T-cell (primary cell): ENCODE measurements around the gene CBARP. TPM values are rescaled to one million over a fixed set of nuclear protein-coding genes. Genes with fewer than 3 reads are reported as not detected.
A peak's percentile ranks its signal among the peaks of the same experiment; 100 is the strongest.

Source experiments
- ATAC-seq, 4 experiments: fragments of 200-7000 bp in 3 of 4; fragments of 150-1000 bp in 1 of 4; cut with Tn5 transposase; replicated peaks in 1 of 4; 1 replicate in 3 of 4; 2 replicates in 1 of 4; pipeline ENCODE4 v1.10.0; 2021; ENCODE audit warnings: moderate library complexity in 3 of 4, mild to moderate bottlenecking in 2 of 4, moderate number of reproducible peaks in 1 of 4
- CTCF ChIA-PET, 2 donors: fragments of 300-600 bp; sonication (Branson Sonifier 250); formaldehyde crosslinking; loops; one replicate each; lab custom pipeline; 2022; ENCODE audit warnings: antibody characterized with exemption in 2 of 2; lab: Charles Lee
- POLR2A ChIA-PET, 2 donors: fragments of 300-600 bp; sonication (Branson Sonifier 250); formaldehyde crosslinking; loops; one replicate each; lab custom pipeline; 2022; ENCODE audit warnings: antibody characterized with exemption in 2 of 2; lab: Charles Lee
- DNase-seq, 35 experiments: peaks; one replicate each; pipeline versions ENCODE4 v3.0.0 to v3.0.0-alpha.2; 2013 to 2023
- H3K27ac ChIP-seq: one replicate; pipeline ENCODE4 v1.5.1; 2013; ENCODE audit warnings: low read length
- H3K27me3 ChIP-seq, 2 experiments: replicated peaks in 1 of 2; 1 replicate in 1 of 2; 2 replicates in 1 of 2; pipeline versions ENCODE4 v1.6.1 to v1.7.0; 2013; ENCODE audit warnings: low read length in 1 of 2, mixed read lengths in 1 of 2; ENCODE audit not compliant: control insufficient read depth in 2 of 2, insufficient read depth in 2 of 2; ENCODE audit errors: extremely low read depth in 1 of 2
- H3K36me3 ChIP-seq, 2 donors: 1 replicate in 1 of 2; 2 replicates in 1 of 2; pipeline versions ENCODE4 v1.6.1 to v1.7.0; 2013; ENCODE audit warnings: low read length in 1 of 2; ENCODE audit not compliant: control insufficient read depth in 2 of 2, insufficient read depth in 1 of 2; ENCODE audit errors: extremely low read depth in 1 of 2
- H3K4me1 ChIP-seq, 2 experiments: 1 replicate in 1 of 2; 2 replicates in 1 of 2; pipeline versions ENCODE4 v1.6.1 to v1.7.0; 2013; ENCODE audit warnings: low read length in 2 of 2, mixed read lengths in 1 of 2; ENCODE audit not compliant: insufficient read depth in 2 of 2, control insufficient read depth in 1 of 2; ENCODE audit errors: extremely low read depth in 1 of 2
- H3K4me3 ChIP-seq, 2 donors: 1 replicate in 1 of 2; 2 replicates in 1 of 2; pipeline versions ENCODE4 v1.5.1 to v1.7.0; 2013; ENCODE audit warnings: mild to moderate bottlenecking in 2 of 2, low read length in 1 of 2, moderate library complexity in 1 of 2; ENCODE audit not compliant: control insufficient read depth in 1 of 2; ENCODE audit errors: extremely low read depth in 1 of 2
- H3K9me3 ChIP-seq: 2 replicates; pipeline ENCODE4 v1.7.0; 2013
- H3K27ac Mint-ChIP-seq, 2 donors: one replicate each; pipeline ENCODE4 v1.8.0; 2020 to 2021; ENCODE audit warnings: mild to moderate bottlenecking in 2 of 2, mixed read lengths in 2 of 2
- H3K27me3 Mint-ChIP-seq, 2 donors: one replicate each; pipeline ENCODE4 v1.8.0; 2021 to 2022; ENCODE audit warnings: mixed read lengths in 2 of 2
- H3K36me3 Mint-ChIP-seq: one replicate; pipeline ENCODE4 v1.8.0; 2021; ENCODE audit warnings: mixed read lengths
- H3K4me1 Mint-ChIP-seq, 3 donors: one replicate each; pipeline ENCODE4 v1.8.0; 2020 to 2022; ENCODE audit warnings: mixed read lengths in 3 of 3, mild to moderate bottlenecking in 1 of 3
- H3K4me3 Mint-ChIP-seq, 3 donors: one replicate each; pipeline ENCODE4 v1.8.0; 2020 to 2022; ENCODE audit warnings: mild to moderate bottlenecking in 3 of 3, mixed read lengths in 3 of 3, moderate library complexity in 3 of 3
- H3K9me3 Mint-ChIP-seq, 3 donors: one replicate each; pipeline ENCODE4 v1.8.0; 2020 to 2022; ENCODE audit warnings: mixed read lengths in 3 of 3
- WGBS: methylation state at CpG from one replicate; pipeline ENCODE4 v1.1.5; 2013; ENCODE audit warnings: missing lambda C conversion rate; ENCODE audit not compliant: insufficient coverage; 5-methylcytosine and 5-hydroxymethylcytosine counted together
- total RNA-seq, 35 experiments: library from RNA in 6 of 35; stranded (reverse) in 6 of 35; fragments of 120-200 nt in 1 of 35; gene quantifications; one replicate each; pipeline versions ENCODE4 v1.2.1 to v1.2.4 and lab custom pipeline; 2013 to 2026

Gene CBARP
- total RNA-seq, 5 donors from 2014 or later (not counting 1 experiment from before 2014, with no cell fraction given), result 0.08 to 0.36 (median 0.23) TPM; not detected in 1

DNA sequence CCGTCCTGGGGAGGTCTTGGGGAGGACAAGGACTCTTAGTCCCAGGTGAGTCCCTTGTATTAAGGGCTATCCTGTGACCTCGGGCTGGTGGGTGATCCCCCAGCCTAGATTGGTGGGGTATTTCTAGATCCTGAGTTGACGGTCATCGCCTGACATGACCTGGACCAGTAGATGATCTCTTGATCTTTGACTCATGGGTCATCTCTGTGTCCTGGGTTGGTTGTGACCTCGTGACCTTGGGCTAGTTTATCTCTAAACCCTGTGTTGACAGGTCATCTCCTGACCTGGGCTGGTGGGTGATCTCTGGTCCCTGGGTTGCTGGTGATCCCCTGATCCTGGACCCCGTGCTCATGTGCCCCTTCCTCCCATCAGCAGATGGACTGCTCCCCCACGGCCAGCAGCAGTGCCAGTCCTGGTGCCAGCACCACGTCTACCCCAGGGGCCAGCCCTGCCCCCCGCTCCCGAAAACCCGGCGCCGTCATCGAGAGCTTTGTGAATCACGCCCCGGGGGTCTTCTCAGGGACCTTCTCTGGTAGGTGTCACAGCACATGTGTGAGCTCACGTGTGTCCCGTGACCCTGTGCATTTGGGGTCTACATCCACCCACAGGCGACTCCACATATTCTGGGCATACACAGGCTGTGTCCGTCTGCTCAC is 16.9 kb upstream of the CBARP start:
- ATAC-seq (no peak), DNase-seq (no peak)
- H3K27ac Mint-ChIP-seq, result peak overlapping the region; percentile 61 to 78
- Histone ChIP-seq H3K9me3 (no peaks in the 10 kb centered on the region), H3K4me1 (peaks cover 24 to 82% of the 10 kb centered on the region in 2 experiments), H3K27me3 (no peaks in the 10 kb centered on the region), H3K36me3 (peaks cover 13 to 56% of the 10 kb centered on the region in 2 donors), H3K4me3 (no peak overlapping the region), H3K27ac (peak overlapping the region; percentile 11)
- WGBS, result 91% methylated on average over 20 of the region's 20 CpGs
- no peaks in the 10 kb centered on the region for H3K27me3 Mint-ChIP-seq
- peaks cover 16% of the 10 kb centered on the region for H3K36me3 Mint-ChIP-seq
- peaks cover 40 to 50% (median 41%) of the 10 kb centered on the region in 3 donors for H3K4me1 Mint-ChIP-seq
- ChIA-PET POLR2A (interaction anchor here (1.2 to 1.4 kb wide), 2 partner anchors 14 kb away, joined by 4 read pairs; partner anchors contain the start of gene CIRBP (in 1 of the 2)), CTCF (interaction anchor here in 1 of 2 donors (0.5 kb wide), 1 partner anchor 1298 kb away, joined by 6 read pairs; no protein-coding TSS in a partner anchor)
- peak overlapping the region in 2 of 3 donors; percentile 24 to 37 for H3K4me3 Mint-ChIP-seq
- no peaks in the 10 kb centered on the region for H3K9me3 Mint-ChIP-seq

DNA sequence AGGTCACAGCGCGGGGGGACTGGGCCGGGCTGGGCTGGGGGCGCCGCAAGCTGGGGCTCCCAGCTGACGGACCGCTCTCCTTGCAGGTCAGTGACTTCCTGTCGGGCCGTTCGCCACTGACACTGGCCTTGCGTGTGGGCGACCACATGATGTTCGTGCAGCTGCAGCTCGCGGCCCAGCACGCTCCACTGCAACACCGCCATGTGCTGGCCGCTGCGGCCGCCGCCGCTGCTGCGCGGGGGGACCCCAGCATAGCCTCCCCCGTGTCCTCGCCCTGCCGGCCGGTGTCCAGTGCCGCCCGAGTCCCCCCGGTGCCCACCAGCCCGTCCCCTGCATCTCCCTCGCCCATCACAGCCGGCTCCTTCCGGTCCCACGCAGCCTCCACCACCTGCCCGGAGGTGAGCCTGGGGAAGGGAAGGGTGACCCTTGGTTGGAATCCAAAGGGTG is 16.3 kb upstream of the CBARP start:
- Mint-ChIP-seq H3K36me3 (peaks cover 16% of the 10 kb centered on the region), H3K4me3 (peak overlapping the region in 2 of 3 donors; percentile 24 to 37), H3K27ac (peak overlapping the region; percentile 61 to 78), H3K27me3 (no peaks in the 10 kb centered on the region), H3K4me1 (peaks cover 34 to 45% (median 35%) of the 10 kb centered on the region in 3 donors), H3K9me3 (no peaks in the 10 kb centered on the region)
- Histone ChIP-seq H3K4me3 (no peak overlapping the region), H3K36me3 (peaks cover 13 to 56% of the 10 kb centered on the region in 2 donors), H3K27ac (peak overlapping the region; percentile 11), H3K27me3 (no peaks in the 10 kb centered on the region), H3K9me3 (no peaks in the 10 kb centered on the region), H3K4me1 (peaks cover 22 to 76% of the 10 kb centered on the region in 2 experiments)
- ChIA-PET POLR2A (interaction anchor here in 1 of 2 donors (1.2 kb wide), 1 partner anchor 15 kb away, joined by 4 read pairs; the partner anchor contains the start of gene CIRBP), CTCF (no interaction called here)
- WGBS, result 84% methylated on average over 27 of the region's 37 CpGs
- DNase-seq (no peak), ATAC-seq (no peak)

DNA sequence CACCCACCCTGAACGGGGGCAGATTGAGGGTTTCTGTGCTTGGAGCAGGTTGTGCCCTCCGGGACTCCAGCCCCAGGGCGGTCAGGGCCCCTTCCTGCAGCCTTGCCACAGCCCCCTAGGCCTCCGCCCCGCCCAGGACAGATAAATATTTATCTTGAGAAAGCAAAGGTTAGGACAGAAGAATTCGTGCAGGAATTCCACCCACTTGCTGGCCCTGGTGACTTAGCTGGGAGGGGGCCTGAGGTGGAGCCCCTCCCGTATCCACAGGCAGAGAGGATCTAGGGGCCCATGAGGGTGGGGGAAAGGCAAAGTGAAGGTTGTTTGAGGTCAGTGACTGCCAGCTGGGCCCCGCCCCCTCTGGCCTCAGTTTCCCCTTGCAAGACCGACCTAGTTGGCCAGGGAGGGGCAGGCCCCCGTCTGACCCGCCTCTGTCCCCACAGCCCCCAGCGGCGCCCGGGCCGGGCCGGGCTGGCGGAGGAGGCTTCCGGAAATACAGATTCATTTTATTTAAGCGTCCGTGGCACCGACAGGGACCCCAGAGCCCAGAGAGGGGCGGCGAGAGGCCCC is 15.8 kb upstream of the CBARP start:
- CTCF ChIA-PET, result interaction anchor here (0.5 to 1.4 kb wide), 5 partner anchors 9 to 256 kb away, joined by 3 to 11 read pairs (median 4); partner anchors contain the start of gene CIRBP (in 1 of the 2)
- Mint-ChIP-seq H3K27ac (peak overlapping the region; percentile 80 to 82), H3K4me3 (peak overlapping the region; percentile 49 to 91 (median 53)), H3K9me3 (no peaks in the 10 kb centered on the region), H3K36me3 (peaks cover 16% of the 10 kb centered on the region), H3K27me3 (no peaks in the 10 kb centered on the region), H3K4me1 (peaks cover 29 to 39% (median 30%) of the 10 kb centered on the region in 3 donors)
- peak overlapping the region; percentile 62 to 90 for H3K4me3 ChIP-seq
- 75% methylated on average over 18 of the region's 23 CpGs for WGBS
- peak overlapping the region; percentile 92 for H3K27ac ChIP-seq
- H3K9me3 ChIP-seq, result no peaks in the 10 kb centered on the region
- no peaks in the 10 kb centered on the region for H3K27me3 ChIP-seq
- POLR2A ChIA-PET, result interaction anchor here (0.9 to 1.6 kb wide), 3 partner anchors 10 to 16 kb away, joined by 4 to 28 read pairs (median 4); partner anchors contain the start of gene CIRBP (in 2 of the 2)
- DNase-seq (no peak), ATAC-seq (no peak)
- peaks cover 20 to 71% of the 10 kb centered on the region in 2 experiments for H3K4me1 ChIP-seq
- peaks cover 13 to 54% of the 10 kb centered on the region in 2 donors for H3K36me3 ChIP-seq

DNA sequence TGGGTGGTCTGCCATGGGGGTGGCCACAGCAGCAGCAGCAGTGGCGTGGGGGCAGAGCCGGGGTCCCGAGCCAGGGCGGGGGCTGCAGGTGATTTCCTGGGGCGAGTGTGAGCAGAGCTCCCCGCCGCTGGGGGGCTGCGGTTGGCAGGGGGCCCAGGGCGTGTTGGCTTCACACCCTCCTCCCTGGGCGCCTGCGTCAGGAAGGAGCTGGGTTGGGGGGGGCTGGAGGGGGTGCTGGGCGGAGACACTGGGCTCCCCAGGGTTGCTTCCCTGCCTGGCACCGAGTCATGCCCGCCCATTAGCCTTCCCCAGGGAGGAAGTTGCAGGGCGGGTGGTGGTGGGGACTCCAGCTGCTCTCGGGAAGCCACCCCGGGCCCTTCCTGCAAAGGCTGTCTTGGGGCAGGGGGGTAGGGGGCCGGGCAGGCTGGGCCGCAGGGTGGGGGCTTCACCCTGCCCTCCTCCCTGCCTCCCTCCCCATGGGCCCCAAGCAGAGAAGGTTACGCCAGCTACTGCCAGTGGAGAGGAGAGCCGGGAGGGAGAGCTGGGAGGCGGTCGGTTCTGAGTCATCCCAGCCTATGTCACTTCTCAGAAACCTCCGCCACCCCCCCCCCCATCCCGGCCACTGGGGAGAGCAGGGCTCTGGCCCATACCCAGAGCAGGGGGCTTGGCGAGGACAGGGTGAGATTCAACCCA is 15.2 kb upstream of the CBARP start:
- no peaks in the 10 kb centered on the region for H3K27me3 Mint-ChIP-seq
- no peaks in the 10 kb centered on the region for H3K9me3 Mint-ChIP-seq
- peak overlapping the region; percentile 92 for H3K27ac ChIP-seq
- peak; percentile 6 to 14 (median 13) for ATAC-seq
- DNase-seq, result peak in 34 of 35 experiments; percentile 53 to 87 (median 74)
- H3K4me3 ChIP-seq, result peak overlapping the region; percentile 64 to 90
- H3K27ac Mint-ChIP-seq, result peak overlapping the region; percentile 80 to 82
- peaks cover 24 to 33% (median 27%) of the 10 kb centered on the region in 3 donors for H3K4me1 Mint-ChIP-seq
- CTCF ChIA-PET, result interaction anchor here (0.5 to 1.4 kb wide), 6 partner anchors 9 to 255 kb away, joined by 3 to 11 read pairs (median 4); partner anchors contain the start of gene CIRBP (in 1 of the 2)
- H3K4me1 ChIP-seq, result peaks cover 16 to 71% of the 10 kb centered on the region in 2 experiments
- H3K4me3 Mint-ChIP-seq, result peak overlapping the region; percentile 49 to 91 (median 89)
- H3K36me3 Mint-ChIP-seq, result peaks cover 16% of the 10 kb centered on the region
- no peaks in the 10 kb centered on the region for H3K9me3 ChIP-seq
- no CpG with 5 or more reads among the region's 26 CpGs for WGBS
- POLR2A ChIA-PET, result interaction anchor here (0.9 to 1.6 kb wide), 3 partner anchors 9 to 16 kb away, joined by 4 to 28 read pairs (median 4); partner anchors contain the start of gene CIRBP (in 2 of the 2)
- no peaks in the 10 kb centered on the region for H3K27me3 ChIP-seq
- H3K36me3 ChIP-seq, result peaks cover 13 to 51% of the 10 kb centered on the region in 2 donors

DNA sequence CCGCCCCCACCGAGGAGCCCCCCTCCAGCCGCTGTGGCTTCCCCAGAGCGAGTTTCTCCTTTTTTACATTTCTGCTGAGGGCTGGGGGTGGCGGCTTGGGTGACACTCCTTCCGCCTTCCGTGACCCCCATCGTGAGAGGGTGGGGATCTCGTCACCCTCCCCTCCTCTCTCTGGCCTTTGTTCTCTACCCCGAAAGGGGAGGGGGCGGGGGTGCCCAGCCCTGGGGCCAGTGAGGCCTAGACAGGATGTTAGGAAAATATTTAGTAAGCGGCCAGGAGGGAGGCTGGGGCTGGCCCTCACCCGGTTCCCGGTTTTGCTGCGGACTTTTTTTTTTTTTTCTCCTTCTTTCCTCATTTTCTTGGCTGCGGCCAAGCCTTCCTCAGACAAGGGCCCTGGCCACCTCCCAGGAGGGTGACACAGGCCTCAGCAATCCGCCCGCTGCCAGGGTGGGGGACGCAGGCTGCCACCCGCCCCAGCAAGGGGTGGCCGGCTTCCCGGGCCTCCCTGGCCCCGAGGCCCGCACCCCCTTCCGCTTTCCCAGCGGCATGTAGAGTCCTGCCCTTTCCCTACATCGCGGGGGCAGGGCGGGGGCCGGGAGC is 14.5 kb upstream of the CBARP start:
- no peaks in the 10 kb centered on the region for H3K27me3 Mint-ChIP-seq
- ATAC-seq, result peak in 1 of 4 experiments; percentile 5
- peak in 30 of 35 experiments; percentile 49 to 81 (median 62) for DNase-seq
- Histone ChIP-seq H3K27ac (peak overlapping the region; percentile 92), H3K4me3 (peak overlapping the region; percentile 64 to 90), H3K4me1 (peaks cover 16 to 71% of the 10 kb centered on the region in 2 experiments), H3K36me3 (peaks cover 13 to 44% of the 10 kb centered on the region in 2 donors), H3K9me3 (no peaks in the 10 kb centered on the region), H3K27me3 (no peaks in the 10 kb centered on the region)
- H3K4me1 Mint-ChIP-seq, result peaks cover 19 to 27% (median 20%) of the 10 kb centered on the region in 3 donors
- H3K27ac Mint-ChIP-seq, result peak overlapping the region; percentile 87 to 94
- POLR2A ChIA-PET, result interaction anchor here (0.9 to 1.6 kb wide), 4 partner anchors 8 to 17 kb away, joined by 4 to 28 read pairs (median 5); partner anchors contain the start of gene CIRBP (in 2 of the 2)
- H3K36me3 Mint-ChIP-seq, result peaks cover 12% of the 10 kb centered on the region
- CTCF ChIA-PET, result interaction anchor here in 1 of 2 donors (0.7 to 1.4 kb wide), 2 partner anchors 8 to 222 kb away, joined by 3 to 11 read pairs; no protein-coding TSS in a partner anchor
- H3K4me3 Mint-ChIP-seq, result peak overlapping the region; percentile 86 to 91 (median 89)
- H3K9me3 Mint-ChIP-seq, result no peaks in the 10 kb centered on the region
- 0% methylated on average over 13 of the region's 30 CpGs for WGBS
